H9 (cell line): ENCODE data around the gene ADRM1. TPM values are rescaled to one million over a fixed set of nuclear protein-coding genes. Genes with fewer than 3 reads are reported as not detected.

Experiments
- DNase-seq: peaks from one replicate; pipeline ENCODE4 v3.0.0-alpha.2; 2017
- H2AFZ ChIP-seq: one replicate; pipeline ENCODE4 v1.6.1; 2013; ENCODE audit warnings: mild to moderate bottlenecking, low read length, control low read depth, moderate library complexity
- H2AK5ac ChIP-seq: 2 replicates; pipeline ENCODE4 v1.6.1; 2013; ENCODE audit warnings: low read length, control low read depth, mixed read lengths; ENCODE audit not compliant: insufficient read length
- H2BK120ac ChIP-seq: one replicate; pipeline ENCODE4 v1.6.1; 2013; ENCODE audit warnings: low read depth, mild to moderate bottlenecking, low read length, control low read depth, inconsistent platforms; ENCODE audit not compliant: poor library complexity, severe bottlenecking
- H2BK12ac ChIP-seq: 2 replicates; pipeline ENCODE4 v1.6.1; 2013; ENCODE audit warnings: low read length, control low read depth, mixed read lengths, low read depth; ENCODE audit not compliant: insufficient read length
- H2BK15ac ChIP-seq: 2 replicates; pipeline ENCODE4 v1.6.1; 2013; ENCODE audit warnings: low read depth, low read length, control low read depth
- H2BK20ac ChIP-seq: one replicate; pipeline ENCODE4 v1.6.1; 2013; ENCODE audit warnings: low read depth, mild to moderate bottlenecking, low read length, control low read depth, inconsistent platforms; ENCODE audit not compliant: poor library complexity, severe bottlenecking
- H2BK5ac ChIP-seq: 2 replicates; pipeline ENCODE4 v1.6.1; 2013; ENCODE audit warnings: low read length, control low read depth, mixed read lengths; ENCODE audit not compliant: insufficient read length
- H3K14ac ChIP-seq: 2 replicates; pipeline ENCODE4 v1.6.1; 2013; ENCODE audit warnings: low read length, control low read depth; ENCODE audit not compliant: insufficient read depth
- H3K18ac ChIP-seq: 2 replicates; pipeline ENCODE4 v1.6.1; 2013; ENCODE audit warnings: low read depth, mild to moderate bottlenecking, mixed read lengths, low read length, control low read depth; ENCODE audit not compliant: insufficient read length
- H3K23ac ChIP-seq: 2 replicates; pipeline ENCODE4 v1.6.1; 2013; ENCODE audit warnings: low read length, control low read depth, mixed read lengths, low read depth; ENCODE audit not compliant: insufficient read length
- H3K23me2 ChIP-seq: 2 replicates; pipeline ENCODE4 v1.6.1; 2013; ENCODE audit warnings: low read depth, mild to moderate bottlenecking, mixed read lengths, low read length, control low read depth; ENCODE audit not compliant: insufficient read length, poor library complexity, severe bottlenecking
- H3K27ac ChIP-seq: 2 replicates; pipeline ENCODE4 v1.5.1; 2013; ENCODE audit warnings: low read length, control low read depth, mixed read lengths, low read depth; ENCODE audit not compliant: insufficient read length
- H3K27me3 ChIP-seq: 2 replicates; pipeline ENCODE4 v1.6.1; 2013; ENCODE audit warnings: low read length, control low read depth, inconsistent platforms; ENCODE audit not compliant: insufficient read depth
- H3K4ac ChIP-seq: 2 replicates; pipeline ENCODE4 v1.6.1; 2013; ENCODE audit warnings: low read depth, mild to moderate bottlenecking, control low read depth, inconsistent platforms, low read length, moderate library complexity
- H3K4me1 ChIP-seq: 2 replicates; pipeline ENCODE4 v1.6.1; 2013; ENCODE audit warnings: low read length, control low read depth, inconsistent platforms; ENCODE audit not compliant: insufficient read depth
- H3K4me2 ChIP-seq: 2 replicates; pipeline ENCODE4 v1.6.1; 2013; ENCODE audit warnings: low read length, control low read depth, mixed read lengths; ENCODE audit not compliant: insufficient read length, insufficient read depth
- H3K56ac ChIP-seq: 2 replicates; pipeline ENCODE4 v1.6.1; 2013; ENCODE audit warnings: low read depth, mild to moderate bottlenecking, mixed read lengths, low read length, control low read depth; ENCODE audit not compliant: insufficient read length
- H3K79me1 ChIP-seq: 2 replicates; pipeline ENCODE4 v1.6.1; 2013; ENCODE audit warnings: low read depth, mild to moderate bottlenecking, moderate library complexity, low read length, control low read depth, inconsistent platforms; ENCODE audit not compliant: insufficient read depth, poor library complexity, severe bottlenecking
- H3K79me2 ChIP-seq: 2 replicates; pipeline ENCODE4 v1.6.1; 2013; ENCODE audit warnings: low read length, control low read depth, inconsistent platforms; ENCODE audit not compliant: insufficient read depth
- H3K9ac ChIP-seq: 2 replicates; pipeline ENCODE4 v1.6.1; 2013; ENCODE audit warnings: low read length, control low read depth, mixed read lengths; ENCODE audit not compliant: insufficient read length; ENCODE audit errors: extremely low read depth
- H3K9me3 ChIP-seq: one replicate; pipeline ENCODE4 v1.6.1; 2013; ENCODE audit warnings: low read depth, low read length, inconsistent platforms; ENCODE audit not compliant: control insufficient read depth
- H3T11ph ChIP-seq: one replicate; pipeline ENCODE4 v1.6.1; 2013; ENCODE audit warnings: mild to moderate bottlenecking, low read length, control low read depth, inconsistent platforms
- H4K20me1 ChIP-seq: one replicate; pipeline ENCODE4 v1.6.1; 2013; ENCODE audit not compliant: control insufficient read depth, insufficient read length, insufficient read depth
- H4K5ac ChIP-seq: 2 replicates; pipeline ENCODE4 v1.6.1; 2013; ENCODE audit warnings: low read depth, mild to moderate bottlenecking, mixed read lengths, low read length, control low read depth; ENCODE audit not compliant: insufficient read length
- H4K8ac ChIP-seq: replicated peaks from 2 replicates; pipeline ENCODE4 v1.6.1; 2013; ENCODE audit warnings: low read length, control low read depth, mixed read lengths, low read depth; ENCODE audit not compliant: insufficient read length
- H4K91ac ChIP-seq: 2 replicates; pipeline ENCODE4 v1.6.1; 2013; ENCODE audit warnings: low read depth, mild to moderate bottlenecking, moderate library complexity, mixed read lengths, low read length, control low read depth; ENCODE audit not compliant: insufficient read length
- H3K27ac Mint-ChIP-seq, 3 experiments: 2 replicates in 2 of 3; 3 replicates in 1 of 3; pipeline ENCODE4 v1.8.0; 2020 to 2021; ENCODE audit warnings: mixed read lengths in 3 of 3, mild to moderate bottlenecking in 1 of 3, moderate library complexity in 1 of 3
- H3K27me3 Mint-ChIP-seq: 2 replicates; pipeline ENCODE4 v1.8.0; 2021; ENCODE audit warnings: low read depth, mild to moderate bottlenecking, moderate library complexity, mixed read lengths
- H3K36me3 Mint-ChIP-seq, 3 experiments: 2 replicates in 2 of 3; 3 replicates in 1 of 3; pipeline ENCODE4 v1.8.0; 2020 to 2021; ENCODE audit warnings: low read depth in 3 of 3, mixed read lengths in 3 of 3; ENCODE audit not compliant: insufficient read depth in 1 of 3
- H3K4me1 Mint-ChIP-seq, 2 experiments: 2 replicates each; pipeline ENCODE4 v1.8.0; 2020; ENCODE audit warnings: mixed read lengths in 2 of 2
- H3K4me3 Mint-ChIP-seq, 2 experiments: 2 replicates in 1 of 2; 3 replicates in 1 of 2; pipeline ENCODE4 v1.8.0; 2020 to 2021; ENCODE audit warnings: mild to moderate bottlenecking in 2 of 2, mixed read lengths in 2 of 2, moderate library complexity in 1 of 2
- H3K9me3 Mint-ChIP-seq, 2 experiments: 2 replicates in 1 of 2; 3 replicates in 1 of 2; pipeline ENCODE4 v1.8.0; 2020; ENCODE audit warnings: mild to moderate bottlenecking in 2 of 2, mixed read lengths in 2 of 2, moderate library complexity in 1 of 2
- CTCF ChIP-seq: fragments of 200-600 bp; sonication (generic); conservative IDR thresholded peaks from 3 replicates; pipeline ENCODE4 v1.8.0; 2021; ENCODE audit warnings: antibody characterized with exemption, mild to moderate bottlenecking
- WGBS: extraction: QIAGEN DNeasy Blood & Tissue Kit; methylation state at CpG from one replicate; pipeline ENCODE4 v1.1.7; 2013; ENCODE audit warnings: missing lambda C conversion rate, low lambda C conversion rate, mixed read lengths; ENCODE audit not compliant: insufficient read length; ENCODE audit errors: extremely low coverage; 5-methylcytosine and 5-hydroxymethylcytosine counted together
- total RNA-seq: library from RNA; stranded (reverse); gene quantifications from 2 replicates; pipeline ENCODE4 v1.2.1, GENCODE V29; 2021

The ADRM1 gene
- total RNA-seq, 1 experiment from 2014 or later, result 153 TPM

GRCh38 chr20:62293946-62294345, 8.9 kb upstream of the ADRM1 start:
- H3K79me2 ChIP-seq, result no peaks in the 10 kb centered on the region
- no peak overlapping the region for H3K23ac ChIP-seq
- Mint-ChIP-seq H3K4me1 (no peaks in the 10 kb centered on the region), H3K4me3 (no peak overlapping the region), H3K27ac (no peak overlapping the region), H3K27me3 (no peaks in the 10 kb centered on the region; the same call in 1 of the 2 replicates), H3K9me3 (no peaks in the 10 kb centered on the region), H3K36me3 (peaks cover 7 to 51% (median 37%) of the 10 kb centered on the region in 3 experiments; a peak in 6 of 7 replicates)
- no peaks in the 10 kb centered on the region for H3K27me3 ChIP-seq
- no peak overlapping the region for H2BK15ac ChIP-seq
- H3K79me1 ChIP-seq, result no peaks in the 10 kb centered on the region
- H3K9me3 ChIP-seq, result no peaks in the 10 kb centered on the region
- no CpG with 5 or more reads among the region's 9 CpGs for WGBS
- no peak overlapping the region for H4K91ac ChIP-seq
- H2BK20ac ChIP-seq, result no peak overlapping the region
- no peak overlapping the region for H4K8ac ChIP-seq
- no peaks in the 10 kb centered on the region for H3K23me2 ChIP-seq
- no peak overlapping the region for H3K14ac ChIP-seq
- H3K4ac ChIP-seq, result no peak overlapping the region
- no peak overlapping the region for H2BK120ac ChIP-seq
- no peak overlapping the region for H3T11ph ChIP-seq
- H2BK12ac ChIP-seq, result no peak overlapping the region
- H3K4me2 ChIP-seq, result no peak overlapping the region
- H2BK5ac ChIP-seq, result no peak overlapping the region
- no peak overlapping the region for H3K56ac ChIP-seq
- H2AK5ac ChIP-seq, result no peak overlapping the region
- peaks cover 3% of the 10 kb centered on the region for H4K20me1 ChIP-seq
- H3K27ac ChIP-seq, result no peak overlapping the region
- no peak for TF ChIP-seq CTCF
- no peak overlapping the region for H2AFZ ChIP-seq
- DNase-seq, result no peak
- H3K18ac ChIP-seq, result no peak overlapping the region
- no peak overlapping the region for H3K9ac ChIP-seq
- no peaks in the 10 kb centered on the region for H3K4me1 ChIP-seq
- no peak overlapping the region for H4K5ac ChIP-seq
